KOPT-K1 (cell line): ENCODE results near the gene STYXL1.
"Not testable (repeated sequence)": the region's sequence is repeated elsewhere in the genome, so short reads cannot be mapped to it uniquely, and the experiment has no call there.

Experiments used
- H3K27ac ChIP-seq: fragments of 200-600 bp; sonication (generic); 2 replicates; pipeline ENCODE4 v1.5.1; 2016; ENCODE audit warnings: antibody characterized with exemption, mild to moderate bottlenecking, low read depth, low read length; ENCODE audit not compliant: poor library complexity, severe bottlenecking
- H3K36me3 ChIP-seq: fragments of 200-600 bp; sonication (generic); 2 replicates; pipeline ENCODE4 v1.5.1; 2017; ENCODE audit warnings: antibody characterized with exemption, mild to moderate bottlenecking, low read length, moderate library complexity; ENCODE audit not compliant: insufficient read depth
- H3K9me3 ChIP-seq: fragments of 200-600 bp; sonication (generic); 2 replicates; pipeline ENCODE4 v1.5.1; 2017; ENCODE audit warnings: antibody characterized with exemption, low read length, mild to moderate bottlenecking; ENCODE audit not compliant: insufficient read depth, poor library complexity, severe bottlenecking

Gene STYXL1, protein sequence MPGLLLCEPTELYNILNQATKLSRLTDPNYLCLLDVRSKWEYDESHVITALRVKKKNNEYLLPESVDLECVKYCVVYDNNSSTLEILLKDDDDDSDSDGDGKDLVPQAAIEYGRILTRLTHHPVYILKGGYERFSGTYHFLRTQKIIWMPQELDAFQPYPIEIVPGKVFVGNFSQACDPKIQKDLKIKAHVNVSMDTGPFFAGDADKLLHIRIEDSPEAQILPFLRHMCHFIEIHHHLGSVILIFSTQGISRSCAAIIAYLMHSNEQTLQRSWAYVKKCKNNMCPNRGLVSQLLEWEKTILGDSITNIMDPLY

DNA sequence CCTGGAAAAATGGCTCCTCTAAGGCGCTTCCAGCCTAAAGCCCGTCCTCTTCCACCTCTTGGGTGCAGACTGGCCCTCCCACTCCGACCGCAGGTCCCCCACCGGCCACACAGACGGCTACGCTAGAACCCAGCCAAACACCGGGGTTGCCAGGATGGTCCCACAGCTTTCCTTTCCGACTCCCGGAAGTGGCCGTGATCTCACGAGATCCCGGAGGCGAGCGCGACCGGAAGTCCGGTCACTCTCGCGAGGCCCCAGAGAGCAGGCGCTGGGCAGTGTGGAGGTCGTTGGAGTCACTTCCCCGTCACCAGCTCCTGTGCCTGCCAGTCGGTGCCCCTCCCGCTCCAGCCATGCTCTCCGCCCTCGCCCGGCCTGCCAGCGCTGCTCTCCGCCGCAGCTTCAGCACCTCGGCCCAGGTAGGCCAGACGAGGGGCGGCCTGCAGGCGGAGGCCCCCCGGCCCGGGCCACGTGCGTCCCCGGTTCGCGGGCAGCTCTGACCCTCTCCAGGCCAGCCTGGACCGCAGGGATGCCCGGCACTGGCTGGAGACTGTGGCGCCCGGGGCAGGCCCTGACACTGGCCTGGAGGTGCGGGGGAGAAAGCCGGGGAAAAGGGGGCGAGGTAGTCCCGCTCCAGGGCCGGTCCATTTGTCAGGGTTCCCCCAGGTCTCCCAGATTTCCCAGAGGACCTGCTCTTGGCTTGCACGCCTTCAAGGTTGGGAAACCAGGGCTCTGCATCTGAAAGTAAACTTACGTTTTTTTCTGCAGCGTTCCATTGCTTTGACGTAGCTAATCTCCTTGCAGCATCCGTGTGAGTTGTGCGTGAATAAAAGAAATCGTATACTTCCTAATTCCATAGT, at the start of gene STYXL1, which contains the start of gene MDH2:
TSS of gene STYXL1 (minus strand) at position 190 of the 857 bp plus-strand sequence. CDS start 17,477 bp downstream, outside the sequence.
TSS of gene MDH2 (plus strand) at position 296 of the 857 bp plus-strand sequence. CDS start at position 351, 55 bp downstream.
- Histone ChIP-seq H3K9me3 (no peaks in the 10 kb centered on the region), H3K36me3 (peaks cover 33% of the 10 kb centered on the region), H3K27ac (peak within 1 kb of the TSS; percentile 86)

GRCh38 chr7:76095908-76096307, 48.1 kb upstream of the STYXL1 start:
- no peaks in the 10 kb centered on the region for H3K36me3 ChIP-seq

DNA sequence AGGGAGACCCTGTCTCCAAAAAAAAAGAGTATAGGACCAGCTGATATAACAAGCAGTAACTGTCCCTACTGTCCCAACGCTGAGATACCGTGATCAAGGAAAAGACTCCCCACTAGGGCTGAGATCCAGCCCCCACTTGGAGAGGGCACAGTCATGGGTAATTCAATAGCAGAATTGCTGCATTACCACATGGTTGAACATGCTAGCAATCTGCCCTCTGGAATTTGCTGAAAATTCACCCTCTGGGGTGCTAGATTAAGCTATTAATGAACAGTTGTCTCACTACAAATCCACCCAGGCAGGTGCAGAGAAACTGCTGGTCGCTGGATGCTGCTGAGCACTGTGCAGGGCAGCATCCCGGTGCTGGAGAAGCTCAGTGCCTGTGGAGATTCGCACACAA, 46.5 kb upstream of the STYXL1 start:
- H3K9me3 ChIP-seq, H3K27ac ChIP-seq, H3K36me3 ChIP-seq: not testable (repeated sequence)

More at GRCh38 chr7:76095908-76096307, 48.1 kb upstream of the STYXL1 start:
- Histone ChIP-seq H3K9me3 (no peaks in the 10 kb centered on the region), H3K27ac (no peak overlapping the region)

GRCh38 chr7:76093531-76093930, 45.7 kb upstream of the STYXL1 start:
- H3K36me3 ChIP-seq, H3K9me3 ChIP-seq, H3K27ac ChIP-seq: not testable (repeated sequence)

DNA sequence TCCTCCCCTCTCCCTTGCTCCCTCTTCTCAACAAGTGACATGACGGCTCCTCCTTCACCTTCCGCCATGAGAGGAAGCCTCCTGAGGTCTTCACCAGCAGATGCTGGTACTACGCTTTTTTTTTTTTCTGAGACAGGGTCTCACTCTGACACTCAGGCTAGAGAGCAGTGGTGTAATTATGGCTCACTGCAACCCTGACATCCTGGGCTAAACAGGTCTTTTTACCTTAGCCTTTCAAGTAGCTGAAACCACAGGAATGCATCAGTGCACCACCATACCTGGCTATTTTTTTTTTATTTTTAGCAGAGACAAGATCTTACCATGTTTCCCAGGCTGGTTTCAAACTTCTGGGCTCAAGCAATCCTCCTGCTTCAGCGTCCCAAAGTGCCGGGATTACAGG, 43.7 kb upstream of the STYXL1 start:
- H3K9me3 ChIP-seq = no peaks in the 10 kb centered on the region
- no peak overlapping the region for H3K27ac ChIP-seq
- no peaks in the 10 kb centered on the region for H3K36me3 ChIP-seq

GRCh38 chr7:76089865-76090475, 42.2 kb upstream of the STYXL1 start:
- no peak overlapping the region for H3K27ac ChIP-seq

GRCh38 chr7:76087362-76087791, 39.6 kb upstream of the STYXL1 start:
- H3K36me3 ChIP-seq, H3K27ac ChIP-seq, H3K9me3 ChIP-seq: not testable (repeated sequence)

More at GRCh38 chr7:76089865-76090475, 42.2 kb upstream of the STYXL1 start:
- Histone ChIP-seq H3K9me3 (no peaks in the 10 kb centered on the region), H3K36me3 (no peaks in the 10 kb centered on the region)

- Histone ChIP-seq H3K36me3 (no peaks in the 10 kb centered on the region), H3K27ac (no peak overlapping the region)
Measured at GRCh38 chr7:76086070-76086469, 38.3 kb upstream of the STYXL1 start.

GRCh38 chr7:76084115-76084514, 36.3 kb upstream of the STYXL1 start:
- H3K9me3 ChIP-seq, H3K27ac ChIP-seq, H3K36me3 ChIP-seq: not testable (repeated sequence)

More at GRCh38 chr7:76086070-76086469, 38.3 kb upstream of the STYXL1 start:
- no peaks in the 10 kb centered on the region for H3K9me3 ChIP-seq

GRCh38 chr7:76080204-76080603, 32.4 kb upstream of the STYXL1 start:
- no peak overlapping the region for H3K27ac ChIP-seq
- no peaks in the 10 kb centered on the region for H3K36me3 ChIP-seq
- no peaks in the 10 kb centered on the region for H3K9me3 ChIP-seq

DNA sequence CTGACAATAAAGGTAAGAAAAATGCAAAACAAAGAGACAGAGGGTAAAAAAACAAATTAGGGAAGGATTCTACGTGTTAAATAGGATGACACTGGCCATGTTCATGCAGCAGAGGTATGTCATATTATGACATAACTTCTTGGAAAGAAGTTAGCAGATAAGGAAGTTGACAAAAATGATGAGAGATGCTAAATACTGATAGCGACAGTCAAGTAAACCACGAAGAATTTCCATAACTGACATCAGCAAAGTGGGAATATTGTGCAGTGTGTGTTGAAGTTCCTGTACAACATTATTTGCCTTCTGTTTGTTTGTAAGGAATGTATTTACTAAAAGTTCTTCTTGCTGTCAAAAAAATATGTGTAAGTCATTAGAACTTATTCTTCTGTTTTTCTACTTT, 29.6 kb upstream of the STYXL1 start:
- Histone ChIP-seq H3K27ac (no peak overlapping the region), H3K36me3 (no peaks in the 10 kb centered on the region), H3K9me3 (no peaks in the 10 kb centered on the region)

GRCh38 chr7:76076995-76077394, 29.2 kb upstream of the STYXL1 start:
- H3K36me3 ChIP-seq = no peaks in the 10 kb centered on the region
- no peaks in the 10 kb centered on the region for H3K9me3 ChIP-seq
- H3K27ac ChIP-seq = no peak overlapping the region

DNA sequence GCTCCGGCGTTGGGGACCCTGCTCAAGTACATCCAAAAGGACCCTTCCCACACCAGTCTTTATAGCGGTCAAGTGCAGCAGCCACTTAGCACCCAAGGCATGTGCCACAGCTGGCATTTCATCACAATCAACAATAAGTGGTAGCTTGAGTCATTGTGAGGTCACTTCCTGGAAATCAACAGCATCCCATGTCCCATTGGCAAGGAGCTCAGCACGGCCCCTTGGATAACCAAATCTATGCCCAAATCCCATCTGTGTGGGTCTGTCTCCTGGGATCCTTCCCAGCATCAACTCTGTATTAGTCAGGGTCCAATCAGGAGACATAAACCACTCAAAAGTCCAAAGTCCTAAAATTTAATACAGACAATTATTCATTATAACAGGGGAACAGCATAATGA, 27.2 kb upstream of the STYXL1 start:
- no peak overlapping the region for H3K27ac ChIP-seq
- no peaks in the 10 kb centered on the region for H3K36me3 ChIP-seq
- no peaks in the 10 kb centered on the region for H3K9me3 ChIP-seq

GRCh38 chr7:76074306-76074971, 26.6 kb upstream of the STYXL1 start:
- H3K36me3 ChIP-seq = no peaks in the 10 kb centered on the region
- no peak overlapping the region for H3K27ac ChIP-seq
- no peaks in the 10 kb centered on the region for H3K9me3 ChIP-seq
